HG03460 (cell line): ENCODE data around the gene C9orf50.

Experiments
- ATAC-seq: cut with Tn5 transposase; IDR thresholded peaks from one replicate; pipeline ENCODE4 v1.9.1; 2021; ENCODE audit not compliant: unreplicated experiment

The C9orf50 gene

GRCh38 chr9:129573977-129574376, 46.9 kb downstream of the C9orf50 start:
- no peak for ATAC-seq

- no peak for ATAC-seq
These were observed 48.4 kb downstream of the C9orf50 start for GRCh38 chr9:129572517-129572916.

- no peak for ATAC-seq
These were observed 48.9 kb downstream of the C9orf50 start for GRCh38 chr9:129572052-129572425.

- no peak for ATAC-seq
These were observed 49.4 kb downstream of the C9orf50 start for GRCh38 chr9:129571298-129572051.

- ATAC-seq: no peak
These were observed 50.2 kb downstream of the C9orf50 start for GRCh38 chr9:129570450-129571297.

GRCh38 chr9:129569502-129570449, 51.1 kb downstream of the C9orf50 start:
- no peak for ATAC-seq

GRCh38 chr9:129568560-129569501, 52.1 kb downstream of the C9orf50 start:
- no peak for ATAC-seq

GRCh38 chr9:129567842-129568559, 52.9 kb downstream of the C9orf50 start:
- ATAC-seq: no peak

GRCh38 chr9:129567329-129567728, 53.6 kb downstream of the C9orf50 start:
- no peak for ATAC-seq

- no peak for ATAC-seq
These were observed 54.2 kb downstream of the C9orf50 start for GRCh38 chr9:129566563-129567266.

- ATAC-seq: no peak
These were observed 58.0 kb downstream of the C9orf50 start for GRCh38 chr9:129562917-129563316.

- ATAC-seq: no peak
These were observed 58.4 kb downstream of the C9orf50 start for GRCh38 chr9:129562514-129562913.
